Ovary (tissue), 9 donors: ENCODE results near the gene COL6A2. TPM values are rescaled to one million over a fixed set of nuclear protein-coding genes. Genes with fewer than 3 reads are reported as not detected.

Experiments used
- DNase-seq, 5 donors: peaks; one replicate each; pipeline ENCODE4 v3.0.0-alpha.2; 2019 to 2020
- H3K27ac ChIP-seq, 2 donors: fragments of 200-600 bp; one replicate each; pipeline versions ENCODE4 v1.5.1 to v1.8.0; 2019 to 2022
- H3K27me3 ChIP-seq: fragments of 200-600 bp; one replicate; pipeline ENCODE4 v1.8.0; 2022
- H3K36me3 ChIP-seq: fragments of 200-600 bp; sonication (generic); one replicate; pipeline ENCODE4 v1.5.1; 2019
- H3K4me1 ChIP-seq: one replicate; pipeline ENCODE4 v1.8.1; 2013; ENCODE audit warnings: mild to moderate bottlenecking, moderate library complexity; ENCODE audit not compliant: insufficient read depth
- H3K4me3 ChIP-seq: fragments of 200-600 bp; sonication (generic); one replicate; pipeline ENCODE4 v1.5.1; 2017
- H3K9me3 ChIP-seq, 2 donors: fragments of 200-600 bp in 1 of 2; sonication (generic) in 1 of 2; one replicate each; pipeline versions ENCODE4 v1.5.1 to v1.8.1; 2013 to 2019; ENCODE audit warnings: mild to moderate bottlenecking in 1 of 2, moderate library complexity in 1 of 2
- EP300 ChIP-seq: sonication (generic); formaldehyde crosslinking; IDR thresholded peaks from one replicate; pipeline ENCODE4 v1.6.1; 2017; ENCODE audit warnings: antibody characterized with exemption
- POLR2A ChIP-seq: fragments of 450-650 bp; IDR thresholded peaks from one replicate; pipeline ENCODE4 v1.6.1; 2017; ENCODE audit warnings: antibody characterized with exemption, mild to moderate bottlenecking, moderate library complexity
- WGBS, 3 donors: extraction: QIAGEN DNeasy Blood & Tissue Kit in 1 of 3; methylation state at CpG; one replicate each; pipeline versions ENCODE4 v1.1.5 to v1.1.7; 2013 to 2017; 5-methylcytosine and 5-hydroxymethylcytosine counted together
- intact Hi-C, 4 donors: fragments of 100-400 bp; cut with DNase I; formaldehyde crosslinking; loops; one replicate each; pipeline versions ENCODE4 v1.11.0 to v1.15.1; 2022 to 2023
- polyA plus RNA-seq, 2 donors: library from polyadenylated mRNA; stranded (reverse); fragments of 200-250 nt in 1 of 2; fragments of 350-450 nt in 1 of 2; fragmentation: Illumina TruSeq in 1 of 2; extraction: RNeasy Lipid Tissue Mini Kit (QIAGEN cat#74804) in 1 of 2; gene quantifications; one replicate each; pipeline ENCODE4 v1.2.3, GENCODE V29; 2013 to 2014
- total RNA-seq, 7 donors: library from RNA; depleted of rRNA in 2 of 7; stranded (reverse); fragments of >200 nt in 2 of 7; fragmentation: NEBNext Ultra II Directional in 3 of 7; extraction: Animal tissue kit (Norgen Biotek cat#: 25700) in 3 of 7; gene quantifications; one replicate each; pipeline versions ENCODE4 v1.1.0 to v1.2.4, GENCODE V29; 2016 to 2023
- TF ChIP-seq, protein P1 (sequence below), 3 donors: fragments of 450-650 bp in 2 of 3; fragments of 200-600 bp in 1 of 3; IDR thresholded peaks; one replicate each; pipeline versions ENCODE4 v1.5.1 to v1.8.0; 2016 to 2022; ENCODE audit warnings: antibody characterized with exemption in 3 of 3, mild to moderate bottlenecking in 1 of 3
- donor health status: DM: no; HTN: no; CAD: no; lungs with moderate emphysema.
- donor health status: DM: no; HTN: no; CAD: no.
- donor health status: Bipolar disorder and iron deficiency.
- donor health status: DM: yes; HTN: yes; CAD: no.
- donor health status: DM: no; HTN: no; CAD: no.
- donor health status: DM: yes; HTN: yes; CAD: no.

The COL6A2 gene
- total and polyA plus RNA-seq, 9 donors = 50.9 to 1,092 (median 818) TPM

DNA sequence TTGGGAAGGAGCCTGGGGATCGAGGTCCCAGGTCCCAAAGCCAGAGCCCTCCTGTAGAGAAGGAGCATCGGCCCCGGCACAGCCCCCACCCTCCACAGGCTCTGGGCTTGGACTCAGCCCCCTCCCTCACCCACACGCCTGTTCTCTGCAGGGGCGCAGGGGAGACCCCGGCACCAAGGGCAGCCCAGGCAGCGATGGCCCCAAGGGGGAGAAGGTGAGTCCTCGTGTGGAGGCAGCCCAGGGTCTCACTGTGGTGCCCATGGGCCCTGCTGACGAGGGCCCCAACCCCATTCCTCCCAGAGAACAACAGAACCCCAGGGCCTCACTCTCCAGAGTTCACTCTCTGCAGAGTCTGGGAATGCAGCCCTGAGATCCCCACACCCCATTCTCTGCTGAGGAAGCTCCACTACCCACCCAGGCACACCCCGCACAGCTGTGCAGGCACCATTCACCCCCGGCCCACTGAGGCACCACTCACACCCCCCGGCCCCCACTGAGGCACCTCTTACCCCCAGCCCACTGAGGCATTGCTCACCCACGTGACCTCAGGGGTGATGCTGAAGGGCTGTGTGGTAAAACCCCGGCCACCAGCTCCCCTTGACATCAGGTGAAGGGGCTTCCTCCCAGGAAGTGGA lies 21.8 kb downstream of the COL6A2 start:
- peak in 3 of 5 donors; percentile 9 to 32 (median 21) for DNase-seq
- TF ChIP-seq, protein P1, sequence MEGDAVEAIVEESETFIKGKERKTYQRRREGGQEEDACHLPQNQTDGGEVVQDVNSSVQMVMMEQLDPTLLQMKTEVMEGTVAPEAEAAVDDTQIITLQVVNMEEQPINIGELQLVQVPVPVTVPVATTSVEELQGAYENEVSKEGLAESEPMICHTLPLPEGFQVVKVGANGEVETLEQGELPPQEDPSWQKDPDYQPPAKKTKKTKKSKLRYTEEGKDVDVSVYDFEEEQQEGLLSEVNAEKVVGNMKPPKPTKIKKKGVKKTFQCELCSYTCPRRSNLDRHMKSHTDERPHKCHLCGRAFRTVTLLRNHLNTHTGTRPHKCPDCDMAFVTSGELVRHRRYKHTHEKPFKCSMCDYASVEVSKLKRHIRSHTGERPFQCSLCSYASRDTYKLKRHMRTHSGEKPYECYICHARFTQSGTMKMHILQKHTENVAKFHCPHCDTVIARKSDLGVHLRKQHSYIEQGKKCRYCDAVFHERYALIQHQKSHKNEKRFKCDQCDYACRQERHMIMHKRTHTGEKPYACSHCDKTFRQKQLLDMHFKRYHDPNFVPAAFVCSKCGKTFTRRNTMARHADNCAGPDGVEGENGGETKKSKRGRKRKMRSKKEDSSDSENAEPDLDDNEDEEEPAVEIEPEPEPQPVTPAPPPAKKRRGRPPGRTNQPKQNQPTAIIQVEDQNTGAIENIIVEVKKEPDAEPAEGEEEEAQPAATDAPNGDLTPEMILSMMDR (IDR thresholded peaks at IDR 0.05) = no peak
- TF ChIP-seq POLR2A = no peak
- TF ChIP-seq EP300 = no peak
- 74 to 88% (median 83%) methylated on average over 14 of the region's 14 CpGs for WGBS, 3 donors
- H3K27me3 ChIP-seq = no peaks in the 10 kb centered on the region
- intact Hi-C loops = no loop called here
- H3K36me3 ChIP-seq = no peaks in the 10 kb centered on the region
- no peaks in the 10 kb centered on the region for H3K4me1 ChIP-seq
- no peak overlapping the region for H3K4me3 ChIP-seq
- no peak overlapping the region for H3K27ac ChIP-seq
- H3K9me3 ChIP-seq = no peaks in the 10 kb centered on the region

DNA sequence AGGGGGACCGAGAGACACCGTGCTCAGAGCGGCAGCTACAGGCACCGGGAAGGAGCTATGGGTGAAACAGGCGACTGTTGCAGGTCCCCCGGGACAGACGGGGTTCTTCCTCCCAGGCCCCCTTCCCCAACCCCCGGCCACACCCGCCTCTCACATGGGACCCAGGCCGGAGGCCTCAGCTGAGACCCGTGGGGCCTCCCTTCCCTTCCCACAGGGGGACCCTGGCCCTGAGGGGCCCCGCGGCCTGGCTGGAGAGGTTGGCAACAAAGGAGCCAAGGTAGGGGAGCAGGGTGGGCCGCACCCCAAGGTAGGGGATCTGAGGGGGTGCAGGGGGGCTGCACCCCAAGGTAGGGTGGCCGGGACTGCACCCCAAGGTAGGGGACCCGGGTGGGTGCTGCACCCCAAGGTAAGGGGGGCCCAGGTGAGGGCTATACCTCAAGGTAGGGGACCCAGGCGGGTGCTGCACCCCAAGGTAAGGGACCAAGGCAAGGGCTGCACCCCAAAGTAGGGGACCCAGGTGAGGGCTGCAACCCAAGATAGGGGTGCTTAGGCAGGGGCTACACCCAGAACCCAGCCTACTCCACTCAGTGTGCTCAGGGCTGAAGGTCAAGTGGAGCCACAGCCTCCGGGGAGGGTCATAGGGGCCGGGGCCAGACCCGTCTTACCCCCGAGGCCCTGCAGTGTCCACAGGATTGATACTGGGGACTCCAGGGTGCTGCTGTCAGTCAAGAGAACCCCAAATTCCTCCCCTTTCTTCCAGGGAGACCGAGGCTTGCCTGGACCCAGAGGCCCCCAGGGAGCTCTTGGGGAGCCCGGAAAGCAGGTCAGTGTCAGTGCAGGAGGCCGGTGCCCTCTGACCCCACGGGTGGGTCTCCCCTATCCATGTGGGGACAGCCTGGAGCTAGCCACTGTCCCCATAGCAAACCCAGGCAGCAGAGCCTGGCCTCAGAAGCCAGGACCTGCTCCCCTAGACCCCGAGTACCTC lies 22.7 kb downstream of the COL6A2 start:
- Histone ChIP-seq H3K36me3 (no peaks in the 10 kb centered on the region), H3K27me3 (no peaks in the 10 kb centered on the region), H3K4me1 (no peaks in the 10 kb centered on the region), H3K4me3 (no peak overlapping the region), H3K9me3 (no peaks in the 10 kb centered on the region), H3K27ac (no peak overlapping the region)
- intact Hi-C loops = no loop called here
- no peak for TF ChIP-seq EP300
- no peak for TF ChIP-seq POLR2A
- TF ChIP-seq, protein P1 (IDR thresholded peaks at IDR 0.05) = no peak
- WGBS, 3 donors = 84 to 90% (median 85%) methylated on average over 24 to 26 of the region's 26 CpGs
- peak; percentile 10 to 35 (median 21) for DNase-seq

DNA sequence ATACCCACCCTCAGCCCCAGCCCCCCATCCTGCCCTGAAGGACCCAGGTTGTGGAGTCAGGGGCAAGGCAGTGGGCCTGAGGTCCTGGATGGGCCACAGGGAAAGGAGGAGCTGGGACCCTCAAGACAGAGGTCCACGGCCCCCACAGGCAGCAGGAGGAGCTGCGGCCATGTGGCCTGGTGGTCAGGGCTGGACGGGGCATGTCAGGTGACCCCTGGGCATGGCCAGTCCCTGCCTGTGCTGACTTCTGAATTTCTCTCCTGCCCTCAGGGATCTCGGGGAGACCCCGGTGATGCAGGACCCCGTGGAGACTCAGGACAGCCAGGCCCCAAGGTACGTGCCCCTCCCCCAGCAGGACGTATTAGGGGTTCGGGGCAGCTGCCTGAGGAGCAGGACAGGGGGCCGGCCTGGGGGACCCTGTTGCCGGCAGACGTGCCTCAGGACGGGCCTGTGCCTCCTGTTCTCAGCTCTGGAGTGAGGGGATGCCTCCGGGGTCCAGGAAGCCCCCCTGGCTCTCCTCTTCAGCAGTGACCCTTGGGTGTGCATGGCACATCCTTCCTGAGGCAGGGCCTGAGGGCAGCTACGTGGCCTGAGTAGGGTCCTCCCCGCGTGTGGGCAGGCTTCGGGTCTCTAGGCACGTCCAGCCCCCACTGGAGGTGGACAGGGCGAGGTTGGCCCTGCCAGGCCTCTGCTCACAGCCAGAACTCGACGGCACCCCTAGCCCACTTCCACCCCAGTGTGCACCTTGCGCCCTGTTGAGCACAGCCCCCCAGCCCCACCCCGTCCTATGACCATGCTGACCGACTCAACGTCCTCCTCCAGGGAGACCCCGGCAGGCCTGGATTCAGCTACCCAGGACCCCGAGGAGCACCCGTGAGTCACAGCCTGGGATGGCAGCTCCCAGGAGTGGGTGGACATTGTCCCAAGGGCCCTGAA lies 23.6 kb downstream of the COL6A2 start:
- WGBS, 3 donors = 87 to 89% (median 88%) methylated on average over 28 to 29 of the region's 29 CpGs
- no peaks in the 10 kb centered on the region for H3K4me1 ChIP-seq
- peak; percentile 14 to 33 (median 21) for DNase-seq
- H3K27ac ChIP-seq = no peak overlapping the region
- TF ChIP-seq EP300 = no peak
- TF ChIP-seq, protein P1 (IDR thresholded peaks at IDR 0.05) = no peak
- TF ChIP-seq POLR2A = no peak
- H3K27me3 ChIP-seq = no peaks in the 10 kb centered on the region
- no peak overlapping the region for H3K4me3 ChIP-seq
- intact Hi-C loops = no loop called here
- no peaks in the 10 kb centered on the region for H3K36me3 ChIP-seq
- no peaks in the 10 kb centered on the region for H3K9me3 ChIP-seq

DNA sequence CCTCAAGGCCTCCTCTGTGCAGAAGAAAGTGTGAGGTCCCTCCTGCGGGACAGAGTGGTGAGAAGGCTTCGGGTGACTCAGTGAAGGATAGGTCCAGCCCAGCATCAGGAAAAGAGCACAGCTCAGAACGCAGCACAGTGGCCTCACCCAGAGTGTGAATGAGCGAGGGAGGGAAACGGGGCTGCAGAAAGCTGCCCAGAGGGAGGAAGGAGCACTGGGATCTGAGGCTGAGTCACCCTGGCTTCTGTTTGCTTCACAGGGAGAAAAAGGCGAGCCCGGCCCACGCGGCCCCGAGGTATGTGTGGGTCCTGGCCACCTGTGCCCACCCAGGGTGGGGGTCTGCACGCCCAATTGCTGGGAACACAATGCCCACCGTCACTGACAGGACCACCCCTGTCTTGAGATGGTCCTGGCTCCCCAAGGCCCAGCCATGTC lies 24.3 kb downstream of the COL6A2 start:
- Histone ChIP-seq H3K27ac (peak overlapping the region in 1 of 2 donors; percentile 30), H3K4me3 (no peak overlapping the region), H3K9me3 (no peaks in the 10 kb centered on the region), H3K4me1 (no peaks in the 10 kb centered on the region), H3K36me3 (no peaks in the 10 kb centered on the region), H3K27me3 (no peaks in the 10 kb centered on the region)
- intact Hi-C loops = no loop called here
- TF ChIP-seq EP300 = no peak
- no peak for TF ChIP-seq POLR2A
- TF ChIP-seq, protein P1 (IDR thresholded peaks at IDR 0.05) = no peak
- WGBS, 3 donors = 72 to 84% (median 80%) methylated on average over 12 of the region's 12 CpGs
- DNase-seq = peak in 4 of 5 donors; percentile 14 to 33 (median 19)
